WI38 (cell line): Measurements from ENCODE around the gene MIEF1.
A peak's percentile ranks its signal among the peaks of the same experiment; 100 is the strongest.

Source experiments
- H3K4me3 ChIP-seq: 2 replicates; pipeline ENCODE4 v1.5.1; 2011; ENCODE audit warnings: low read depth, mild to moderate bottlenecking, control low read depth, low read length
- TF ChIP-seq, protein P1 (sequence below): IDR thresholded peaks from 2 replicates; pipeline ENCODE4 v1.5.1; 2012; ENCODE audit warnings: low read depth, mild to moderate bottlenecking, control low read depth, low read length

Gene MIEF1

DNA sequence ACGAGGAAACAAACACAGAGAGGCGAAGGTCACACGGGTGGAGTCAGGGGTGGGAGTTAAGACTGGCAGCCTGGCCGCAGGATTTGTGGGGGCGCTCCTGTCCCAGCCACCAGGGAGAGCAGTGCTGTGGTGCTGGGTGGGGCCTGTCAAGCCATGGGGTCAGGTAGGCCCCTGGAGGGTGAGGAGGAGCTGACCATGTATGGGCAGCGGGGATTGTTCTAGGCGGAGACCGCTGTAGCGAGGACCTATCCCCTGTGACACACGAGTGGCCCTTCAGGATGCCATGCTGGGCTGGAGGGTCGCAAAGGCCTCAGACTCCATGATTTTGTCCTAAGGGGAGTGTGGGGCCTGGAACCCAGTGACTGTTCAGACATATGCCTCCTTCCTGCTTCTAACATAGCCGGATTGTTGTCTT, 32.0 kb downstream of the MIEF1 start:
- H3K4me3 ChIP-seq, result no peak overlapping the region
- TF ChIP-seq, protein P1, sequence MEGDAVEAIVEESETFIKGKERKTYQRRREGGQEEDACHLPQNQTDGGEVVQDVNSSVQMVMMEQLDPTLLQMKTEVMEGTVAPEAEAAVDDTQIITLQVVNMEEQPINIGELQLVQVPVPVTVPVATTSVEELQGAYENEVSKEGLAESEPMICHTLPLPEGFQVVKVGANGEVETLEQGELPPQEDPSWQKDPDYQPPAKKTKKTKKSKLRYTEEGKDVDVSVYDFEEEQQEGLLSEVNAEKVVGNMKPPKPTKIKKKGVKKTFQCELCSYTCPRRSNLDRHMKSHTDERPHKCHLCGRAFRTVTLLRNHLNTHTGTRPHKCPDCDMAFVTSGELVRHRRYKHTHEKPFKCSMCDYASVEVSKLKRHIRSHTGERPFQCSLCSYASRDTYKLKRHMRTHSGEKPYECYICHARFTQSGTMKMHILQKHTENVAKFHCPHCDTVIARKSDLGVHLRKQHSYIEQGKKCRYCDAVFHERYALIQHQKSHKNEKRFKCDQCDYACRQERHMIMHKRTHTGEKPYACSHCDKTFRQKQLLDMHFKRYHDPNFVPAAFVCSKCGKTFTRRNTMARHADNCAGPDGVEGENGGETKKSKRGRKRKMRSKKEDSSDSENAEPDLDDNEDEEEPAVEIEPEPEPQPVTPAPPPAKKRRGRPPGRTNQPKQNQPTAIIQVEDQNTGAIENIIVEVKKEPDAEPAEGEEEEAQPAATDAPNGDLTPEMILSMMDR, result no peak

DNA sequence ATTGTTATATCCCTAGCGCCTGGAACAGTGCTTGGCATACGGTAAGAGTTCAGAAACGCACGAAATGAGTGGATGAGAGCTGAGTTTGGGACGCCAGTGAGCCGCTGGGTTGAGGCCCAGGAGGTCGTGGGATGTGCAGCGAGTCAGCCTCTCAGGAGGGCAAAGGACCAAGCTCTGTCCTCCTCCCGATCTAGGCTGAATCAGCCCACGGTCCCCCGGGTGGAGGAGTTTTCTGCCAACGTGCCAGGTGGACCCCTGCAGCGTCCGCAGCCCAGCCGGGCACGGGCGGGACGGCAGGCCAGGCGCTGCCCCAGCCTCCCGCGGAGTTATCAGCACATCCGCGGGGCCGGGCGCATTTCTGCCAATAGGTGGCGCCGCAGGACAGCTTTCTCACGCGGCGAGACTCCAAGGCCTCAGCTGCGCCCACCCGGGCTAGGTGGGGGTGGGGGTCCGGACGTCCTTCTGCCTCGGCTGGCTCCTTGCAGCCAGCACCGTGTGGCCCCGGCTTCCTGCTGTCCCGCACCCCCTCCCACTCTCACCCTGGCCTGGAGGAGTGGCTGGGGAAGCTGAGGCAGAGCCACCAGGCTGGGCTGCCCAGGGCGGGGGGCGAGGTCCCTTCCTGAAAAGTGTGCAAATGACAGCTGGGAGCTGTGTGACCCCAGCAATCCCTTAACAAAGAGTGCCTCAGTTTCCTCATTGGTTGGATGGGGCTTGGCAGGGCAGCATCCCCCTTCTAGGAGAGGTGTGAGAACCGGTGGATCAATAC, 32.7 kb downstream of the MIEF1 start:
- H3K4me3 ChIP-seq, result no peak overlapping the region
- TF ChIP-seq, protein P1, result peak; percentile 78

DNA sequence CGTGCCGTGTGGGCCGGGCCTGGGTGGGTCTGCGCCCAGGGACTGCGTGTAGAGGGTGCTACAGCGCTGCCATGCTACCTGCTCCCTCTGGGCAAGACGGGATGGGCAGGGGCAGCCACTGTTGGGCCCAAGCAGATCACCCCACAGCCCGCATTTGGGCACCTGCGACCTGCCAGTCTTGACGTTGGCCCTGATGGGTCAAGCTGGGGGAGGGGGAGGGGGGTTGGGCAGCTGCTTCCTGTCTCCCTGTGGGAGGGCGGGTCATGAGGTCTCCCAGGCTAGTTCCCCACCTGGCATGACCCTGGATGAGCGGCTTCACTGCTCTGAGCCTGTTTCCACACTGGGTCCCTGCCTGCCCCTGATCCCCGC, 33.3 kb downstream of the MIEF1 start:
- H3K4me3 ChIP-seq, result no peak overlapping the region
- TF ChIP-seq, protein P1, result no peak

DNA sequence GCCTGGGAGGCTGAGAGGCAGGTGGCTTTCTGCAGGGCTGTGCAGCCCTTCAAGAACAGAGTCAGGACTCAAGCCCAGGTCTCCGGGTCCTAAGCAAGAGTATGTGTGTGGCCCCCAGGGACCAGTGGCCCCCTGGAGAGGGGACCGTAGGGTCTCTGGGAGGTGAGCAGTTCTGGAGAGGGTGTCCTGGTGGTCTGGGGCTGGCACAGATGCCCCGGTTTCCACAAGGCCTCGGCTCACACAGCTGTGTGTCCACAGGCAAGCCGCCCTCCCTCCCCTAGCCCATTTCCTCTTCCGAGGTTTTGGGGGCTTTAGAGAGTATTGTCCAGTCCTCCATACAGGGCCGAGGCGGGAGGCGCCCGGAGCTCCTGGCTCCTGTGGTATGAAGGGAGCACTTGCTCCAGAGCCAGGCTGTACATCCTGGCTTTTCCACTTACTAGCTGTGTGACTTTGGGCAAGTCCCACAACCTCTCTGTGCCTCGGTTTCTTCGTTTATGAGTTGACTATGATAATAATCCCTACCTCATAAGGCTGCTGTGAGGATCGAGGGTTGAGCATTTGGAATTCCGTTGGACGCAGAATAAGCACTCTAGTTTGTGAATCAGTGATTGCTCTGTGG, 33.9 kb downstream of the MIEF1 start:
- TF ChIP-seq, protein P1, result no peak
- no peak overlapping the region for H3K4me3 ChIP-seq

DNA sequence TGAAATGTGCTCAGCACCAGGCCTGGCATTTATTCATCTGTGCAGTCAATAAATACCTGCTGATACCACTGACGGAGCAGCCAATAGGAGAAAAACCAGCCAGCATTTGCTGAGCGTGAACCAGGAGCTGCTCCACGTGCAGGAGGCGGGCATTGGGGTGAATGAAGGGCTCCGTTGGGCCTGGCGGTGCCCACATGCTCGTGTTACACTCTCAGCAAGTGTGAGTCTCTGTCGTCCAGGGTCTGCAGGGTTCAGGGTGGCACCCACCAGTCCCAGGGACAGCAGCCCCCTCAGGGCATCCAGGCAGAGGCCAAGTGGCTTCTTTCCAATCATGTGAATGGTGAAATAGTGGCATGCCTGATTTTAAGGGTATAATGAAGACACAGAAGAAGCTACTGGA, 34.6 kb downstream of the MIEF1 start:
- no peak overlapping the region for H3K4me3 ChIP-seq
- TF ChIP-seq, protein P1, result no peak

DNA sequence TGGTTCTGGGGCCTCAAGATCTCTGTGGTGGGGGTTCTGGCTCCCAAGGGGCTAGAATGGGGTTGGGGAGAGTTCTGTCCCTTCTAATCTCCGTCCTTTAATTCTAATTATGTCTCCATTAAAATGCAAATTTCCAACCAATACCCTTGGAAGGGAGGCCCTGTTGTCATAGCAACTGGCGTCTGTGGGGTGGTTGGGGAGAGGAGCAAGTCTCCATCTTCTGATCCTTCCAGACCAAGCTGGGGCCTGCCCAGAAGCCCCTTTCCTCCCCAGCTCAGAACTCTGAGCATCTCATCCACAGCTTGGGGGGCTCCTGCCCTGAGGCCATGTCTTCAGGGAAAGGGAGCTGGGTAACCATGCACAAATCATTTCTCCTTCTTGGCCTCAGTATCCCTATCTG, 35.9 kb downstream of the MIEF1 start:
- no peak overlapping the region for H3K4me3 ChIP-seq

DNA sequence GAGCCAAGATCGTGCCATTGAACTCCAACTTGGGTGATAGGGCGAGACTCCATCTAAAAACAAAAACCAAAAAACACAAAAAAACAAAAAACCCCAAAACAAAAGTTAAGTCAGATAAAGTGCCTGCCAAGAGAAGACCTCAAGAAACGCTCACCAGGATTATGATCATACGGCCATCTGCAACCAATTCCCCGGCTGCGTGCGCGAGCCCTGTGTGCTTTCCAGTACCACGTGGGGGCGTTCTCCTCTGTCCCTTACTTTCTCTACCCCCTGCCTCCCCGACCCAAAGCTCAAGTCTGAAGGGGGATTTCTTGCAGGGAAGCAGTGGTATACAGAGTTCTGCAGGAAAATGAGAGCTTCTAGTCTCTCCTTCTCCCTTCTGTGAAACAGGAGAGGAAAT, 41.0 kb downstream of the MIEF1 start:
- TF ChIP-seq, protein P1, result peak; percentile 30; the same call in 1 of the 2 replicates
- no peak overlapping the region for H3K4me3 ChIP-seq

More for the DNA sequence above, 35.9 kb downstream of the MIEF1 start:
- TF ChIP-seq, protein P1, result no peak
